AG10803 (cell line): ENCODE measurements around the gene PHLPP1.

ENCODE experiments used
- DNase-seq: peaks from one replicate; pipeline ENCODE4 v3.0.0; 2010; ENCODE audit warnings: low read depth
- H3K4me3 ChIP-seq: 2 replicates; pipeline ENCODE4 v1.5.1; 2011; ENCODE audit warnings: mild to moderate bottlenecking, low read length, control low read depth
- CTCF ChIP-seq: conservative IDR thresholded peaks from 2 replicates; pipeline ENCODE4 v1.5.1; 2011; ENCODE audit warnings: mild to moderate bottlenecking, low read length, control low read depth, inconsistent platforms

The PHLPP1 gene

DNA sequence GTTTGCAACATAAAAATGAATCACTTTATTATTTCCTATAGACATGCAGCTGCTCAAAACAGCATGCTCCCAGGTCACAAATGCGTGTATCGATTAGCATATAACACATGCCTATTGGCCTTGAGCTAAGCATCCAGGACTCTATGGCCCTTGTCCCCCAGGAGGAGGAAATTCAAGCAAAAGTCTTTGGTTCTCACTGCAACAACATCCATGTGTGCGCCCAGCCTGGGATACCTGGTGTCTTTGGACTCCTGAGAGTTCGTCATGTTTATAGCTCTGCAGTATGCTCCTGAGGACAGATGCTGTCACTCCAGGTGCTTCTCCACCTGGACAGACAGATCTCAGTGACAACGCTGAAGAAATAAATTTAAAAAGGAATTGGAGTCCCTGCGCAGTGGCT is 284.6 kb downstream of the PHLPP1 start:
- no peak for TF ChIP-seq CTCF
- no peak overlapping the region for H3K4me3 ChIP-seq
- DNase-seq = no peak

GRCh38 chr18:63000839-63001238 is 285.5 kb downstream of the PHLPP1 start:
- TF ChIP-seq CTCF = no peak
- no peak for DNase-seq
- no peak overlapping the region for H3K4me3 ChIP-seq

- TF ChIP-seq CTCF = no peak
- no peak for DNase-seq
- no peak overlapping the region for H3K4me3 ChIP-seq
Measured at GRCh38 chr18:63001861-63002260, 286.5 kb downstream of the PHLPP1 start.

GRCh38 chr18:63002305-63002704 is 287.0 kb downstream of the PHLPP1 start:
- DNase-seq = no peak
- no peak for TF ChIP-seq CTCF
- no peak overlapping the region for H3K4me3 ChIP-seq

GRCh38 chr18:63002803-63003445 is 287.6 kb downstream of the PHLPP1 start:
- no peak overlapping the region for H3K4me3 ChIP-seq
- no peak for DNase-seq
- no peak for TF ChIP-seq CTCF

DNA sequence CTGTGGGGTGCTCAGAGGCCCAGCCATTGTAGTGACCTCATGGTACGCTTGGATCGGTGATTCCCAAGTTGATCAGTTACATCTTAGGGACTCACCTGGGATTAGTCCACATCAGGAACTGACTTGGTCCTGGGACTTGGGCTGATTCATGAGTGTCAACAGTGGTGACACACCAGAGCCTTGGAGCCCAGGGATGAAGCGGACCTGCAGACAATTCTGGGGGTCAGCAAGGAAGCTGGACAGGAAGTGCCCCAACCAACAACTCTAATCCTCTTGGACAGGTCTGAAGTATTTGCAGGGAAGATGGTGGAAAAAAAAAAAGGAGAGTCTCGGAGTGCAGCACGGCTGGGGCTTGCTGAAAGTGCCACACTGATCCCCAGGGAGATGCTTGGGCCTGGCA is 288.6 kb downstream of the PHLPP1 start:
- TF ChIP-seq CTCF = no peak
- no peak overlapping the region for H3K4me3 ChIP-seq
- DNase-seq = no peak

DNA sequence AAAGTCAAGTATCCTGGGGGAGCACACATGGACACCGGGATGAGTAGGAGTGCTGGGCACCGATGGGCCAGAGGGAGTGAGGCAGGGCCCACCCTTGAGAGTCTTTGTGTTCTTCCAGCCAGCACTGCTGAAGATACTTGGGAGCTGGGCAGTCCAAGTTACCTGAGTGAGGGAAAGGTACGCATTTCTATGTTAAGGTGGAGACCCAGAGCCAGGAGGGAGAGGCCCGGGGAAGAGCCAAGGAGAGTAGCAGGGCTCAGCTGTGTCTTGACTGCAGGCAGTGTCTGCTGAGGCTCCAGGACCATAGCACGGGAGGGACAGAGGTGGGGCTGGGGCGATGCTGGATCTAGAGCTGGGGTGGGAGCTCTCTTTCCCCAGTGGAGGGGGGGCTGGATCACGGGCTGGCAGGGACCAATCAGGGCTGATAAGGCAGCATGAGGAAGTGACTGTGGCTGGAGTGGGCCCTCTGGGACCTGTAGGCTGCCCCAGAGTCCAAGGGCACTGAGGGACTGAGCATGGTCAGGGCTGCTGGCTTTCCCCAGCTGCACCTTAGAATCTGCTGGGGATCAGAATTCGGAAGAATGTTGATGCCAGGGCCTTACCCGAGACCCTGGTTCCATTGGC is 289.2 kb downstream of the PHLPP1 start:
- DNase-seq = no peak
- H3K4me3 ChIP-seq = no peak overlapping the region
- TF ChIP-seq CTCF = no peak
